ENCODE measurements around the gene SLK. TPM values are rescaled to one million over a fixed set of nuclear protein-coding genes. Genes with fewer than 3 reads are reported as not detected.

SLK gene
- total RNA-seq, 2 experiments from 2014 or later: 20.5 to 20.8 TPM

DNA sequence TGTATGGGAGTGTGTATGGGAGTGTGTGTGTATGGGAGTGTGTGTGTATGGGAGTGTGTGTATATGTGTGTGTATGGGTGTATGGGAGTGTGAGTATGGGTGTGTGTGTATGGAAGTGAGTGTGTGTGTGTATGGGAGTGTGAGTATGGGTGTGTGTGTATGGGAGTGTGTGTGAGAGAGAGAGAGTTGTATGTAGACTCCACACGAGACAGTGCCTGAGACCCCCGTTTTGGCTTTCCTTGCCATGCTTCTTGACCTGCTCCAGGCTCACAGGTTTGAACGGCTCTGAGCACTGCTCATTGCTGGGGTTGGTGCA, 69.1 kb downstream of the SLK start:
- peaks cover 3% of the 10 kb centered on the region for H3K36me3 ChIP-seq (ENCODE audit: insufficient read depth, low read length)
- H3K4me3 Mint-ChIP-seq: no peak overlapping the region
- H3K27ac Mint-ChIP-seq: no peak overlapping the region
- no peaks in the 10 kb centered on the region for H3K4me1 Mint-ChIP-seq (ENCODE audit: low read depth)
- no peak for ATAC-seq (ENCODE audit: poor library complexity)
- POLR2A ChIA-PET: no interaction called here
- no peak overlapping the region for H3K27ac ChIP-seq (ENCODE audit: low read depth in 1 of 2, low read length in 2 of 2)
- H3K4me1 ChIP-seq (ENCODE audit: insufficient read depth, low read length): no peaks in the 10 kb centered on the region
- CTCF ChIA-PET: no interaction called here
- H3K27me3 Mint-ChIP-seq: no peaks in the 10 kb centered on the region
- H3K9me3 Mint-ChIP-seq: no peaks in the 10 kb centered on the region
- no peaks in the 10 kb centered on the region for H3K27me3 ChIP-seq (ENCODE audit: control insufficient read depth in 1 of 2, insufficient read depth in 2 of 2, low read length in 2 of 2)
- no peak for DNase-seq
- TF ChIP-seq, protein P1, sequence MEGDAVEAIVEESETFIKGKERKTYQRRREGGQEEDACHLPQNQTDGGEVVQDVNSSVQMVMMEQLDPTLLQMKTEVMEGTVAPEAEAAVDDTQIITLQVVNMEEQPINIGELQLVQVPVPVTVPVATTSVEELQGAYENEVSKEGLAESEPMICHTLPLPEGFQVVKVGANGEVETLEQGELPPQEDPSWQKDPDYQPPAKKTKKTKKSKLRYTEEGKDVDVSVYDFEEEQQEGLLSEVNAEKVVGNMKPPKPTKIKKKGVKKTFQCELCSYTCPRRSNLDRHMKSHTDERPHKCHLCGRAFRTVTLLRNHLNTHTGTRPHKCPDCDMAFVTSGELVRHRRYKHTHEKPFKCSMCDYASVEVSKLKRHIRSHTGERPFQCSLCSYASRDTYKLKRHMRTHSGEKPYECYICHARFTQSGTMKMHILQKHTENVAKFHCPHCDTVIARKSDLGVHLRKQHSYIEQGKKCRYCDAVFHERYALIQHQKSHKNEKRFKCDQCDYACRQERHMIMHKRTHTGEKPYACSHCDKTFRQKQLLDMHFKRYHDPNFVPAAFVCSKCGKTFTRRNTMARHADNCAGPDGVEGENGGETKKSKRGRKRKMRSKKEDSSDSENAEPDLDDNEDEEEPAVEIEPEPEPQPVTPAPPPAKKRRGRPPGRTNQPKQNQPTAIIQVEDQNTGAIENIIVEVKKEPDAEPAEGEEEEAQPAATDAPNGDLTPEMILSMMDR (IDR thresholded peaks at IDR 0.05): no peak
- peaks cover 18% of the 10 kb centered on the region for H3K36me3 Mint-ChIP-seq (ENCODE audit: low read depth)
- no peak overlapping the region for H3K4me3 ChIP-seq (ENCODE audit: low read length)
- no peaks in the 10 kb centered on the region for H3K9me3 ChIP-seq (ENCODE audit: control insufficient read depth in 1 of 2, insufficient read depth in 1 of 2, low read length in 2 of 2)
- intact Hi-C loops (cut with DNase I, micrococcal nuclease): no loop called here

DNA sequence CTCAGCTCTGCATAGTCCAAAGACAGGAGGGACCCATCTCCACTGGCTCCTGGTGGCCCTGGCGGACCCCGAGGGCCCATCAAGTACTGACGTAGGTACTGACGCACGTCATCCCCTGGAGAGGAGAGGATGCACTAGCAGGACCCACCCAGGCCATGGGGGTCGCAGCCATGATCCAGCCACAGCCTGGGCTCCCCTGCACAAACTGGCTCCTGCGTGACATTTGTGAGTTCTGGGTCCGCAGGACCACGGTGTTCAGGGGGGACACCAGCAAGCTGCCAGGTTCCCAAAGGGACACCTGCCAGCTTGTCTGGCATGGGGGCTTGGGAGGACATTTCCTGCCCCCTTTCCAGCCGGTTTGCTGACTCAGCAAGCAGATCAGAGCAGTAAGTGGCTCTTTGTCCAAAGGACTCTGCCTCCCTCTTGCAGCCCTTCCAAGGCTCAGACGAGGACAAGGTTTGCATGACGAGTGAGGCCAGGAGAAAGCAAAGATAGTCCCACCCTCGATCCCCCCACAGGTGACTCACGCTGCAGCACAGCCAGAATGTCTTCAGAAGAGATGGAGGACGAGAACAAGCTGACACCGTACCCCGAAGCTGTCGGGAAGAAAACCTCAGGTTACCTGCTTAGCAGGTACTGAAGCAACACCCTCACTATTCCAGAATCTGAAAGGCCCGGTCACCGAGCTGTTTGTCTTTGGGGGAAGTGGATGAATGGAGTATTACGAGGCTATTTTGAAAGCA, 69.7 kb downstream of the SLK start:
- Histone ChIP-seq H3K36me3 (ENCODE audit: insufficient read depth, low read length) (peaks cover 3% of the 10 kb centered on the region), H3K4me1 (ENCODE audit: insufficient read depth, low read length) (no peaks in the 10 kb centered on the region), H3K9me3 (ENCODE audit: control insufficient read depth in 1 of 2, insufficient read depth in 1 of 2, low read length in 2 of 2) (no peaks in the 10 kb centered on the region), H3K27me3 (ENCODE audit: control insufficient read depth in 1 of 2, insufficient read depth in 2 of 2, low read length in 2 of 2) (no peaks in the 10 kb centered on the region), H3K27ac (ENCODE audit: low read depth in 1 of 2, low read length in 2 of 2) (no peak overlapping the region), H3K4me3 (ENCODE audit: low read length) (no peak overlapping the region)
- TF ChIP-seq, protein P1 (IDR thresholded peaks at IDR 0.05): no peak
- intact Hi-C loops (cut with DNase I, micrococcal nuclease): no loop called here
- ChIA-PET POLR2A (no interaction called here), CTCF (no interaction called here)
- Mint-ChIP-seq H3K27me3 (no peaks in the 10 kb centered on the region), H3K36me3 (ENCODE audit: low read depth) (peaks cover 12% of the 10 kb centered on the region), H3K9me3 (no peaks in the 10 kb centered on the region), H3K4me3 (no peak overlapping the region), H3K27ac (no peak overlapping the region), H3K4me1 (ENCODE audit: low read depth) (no peaks in the 10 kb centered on the region)
- DNase-seq: no peak
- no peak for ATAC-seq (ENCODE audit: poor library complexity)

DNA sequence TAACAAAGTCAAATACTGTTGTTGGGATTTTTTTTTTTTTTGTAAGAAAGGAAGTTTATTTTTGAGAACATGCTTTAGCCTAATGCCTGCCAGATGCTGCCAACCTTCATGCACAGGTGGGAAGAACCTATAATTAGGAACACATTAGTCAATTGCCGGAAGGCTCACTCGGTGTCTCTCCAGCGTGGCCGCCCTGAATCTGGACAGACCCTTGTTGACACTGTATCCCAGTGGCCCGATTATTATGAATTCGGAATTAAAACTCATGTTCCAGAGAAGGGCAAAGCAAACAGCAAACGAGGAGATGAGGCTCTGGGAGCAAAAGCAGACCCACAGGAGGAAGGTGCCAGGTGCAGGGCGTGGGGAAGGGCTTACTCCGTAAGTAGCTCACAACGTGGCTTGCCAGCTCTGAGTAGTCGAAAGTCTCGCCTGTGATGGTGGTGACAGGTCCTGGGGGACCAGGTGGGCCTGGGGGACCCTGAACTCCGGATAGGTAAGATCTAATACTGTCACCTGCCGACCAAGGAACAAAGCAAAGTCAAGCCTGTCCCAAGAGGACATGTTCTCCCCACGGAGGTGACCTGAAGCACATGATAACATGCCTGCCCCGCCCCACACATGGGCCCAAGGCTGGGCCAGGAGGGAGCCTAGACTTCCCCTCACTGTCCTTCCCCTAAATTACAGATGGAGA, 70.5 kb downstream of the SLK start:
- H3K4me3 ChIP-seq (ENCODE audit: low read length): no peak overlapping the region
- Mint-ChIP-seq H3K9me3 (no peaks in the 10 kb centered on the region), H3K4me3 (no peak overlapping the region), H3K36me3 (ENCODE audit: low read depth) (peaks cover 5% of the 10 kb centered on the region), H3K27ac (no peak overlapping the region), H3K27me3 (no peaks in the 10 kb centered on the region), H3K4me1 (ENCODE audit: low read depth) (no peaks in the 10 kb centered on the region)
- ChIA-PET POLR2A (no interaction called here), CTCF (no interaction called here)
- DNase-seq: no peak
- ATAC-seq (ENCODE audit: poor library complexity): no peak
- no peaks in the 10 kb centered on the region for H3K9me3 ChIP-seq (ENCODE audit: control insufficient read depth in 1 of 2, insufficient read depth in 1 of 2, low read length in 2 of 2)
- H3K27ac ChIP-seq (ENCODE audit: low read depth in 1 of 2, low read length in 2 of 2): no peak overlapping the region
- no peaks in the 10 kb centered on the region for H3K4me1 ChIP-seq (ENCODE audit: insufficient read depth, low read length)
- no peaks in the 10 kb centered on the region for H3K36me3 ChIP-seq (ENCODE audit: insufficient read depth, low read length)
- intact Hi-C loops (cut with DNase I, micrococcal nuclease): no loop called here
- TF ChIP-seq, protein P1 (IDR thresholded peaks at IDR 0.05): no peak
- no peaks in the 10 kb centered on the region for H3K27me3 ChIP-seq (ENCODE audit: control insufficient read depth in 1 of 2, insufficient read depth in 2 of 2, low read length in 2 of 2)
